Measurements from ENCODE around the gene PTPRF.

GRCh38 chr1:43533584-43533983 lies 2.9 kb downstream of the PTPRF start:
- TF ChIP-seq CTCF (IDR thresholded peaks at IDR 0.05): no peak
- TF ChIP-seq POLR2A (IDR thresholded peaks at IDR 0.05): no peak

Data from lower leg skin (tissue), 3 donors.